OCI-LY3 (cell line): Measurements from ENCODE around the gene NEDD4L.

Experiments used
- EZH2phosphoT487 ChIP-seq: fragments of 200-600 bp; shearing (Covaris generic); IDR thresholded peaks from 2 replicates; pipeline ENCODE4 v1.6.1; 2018; ENCODE audit warnings: antibody characterized with exemption, mixed run types, low read depth
- TF ChIP-seq, protein P1 (sequence below): fragments of 200-600, 300-600 bp; sonication (generic); IDR thresholded peaks from 2 replicates; pipeline ENCODE4 v1.5.1; 2014; ENCODE audit warnings: antibody characterized with exemption, low read length, low read depth

DNA sequence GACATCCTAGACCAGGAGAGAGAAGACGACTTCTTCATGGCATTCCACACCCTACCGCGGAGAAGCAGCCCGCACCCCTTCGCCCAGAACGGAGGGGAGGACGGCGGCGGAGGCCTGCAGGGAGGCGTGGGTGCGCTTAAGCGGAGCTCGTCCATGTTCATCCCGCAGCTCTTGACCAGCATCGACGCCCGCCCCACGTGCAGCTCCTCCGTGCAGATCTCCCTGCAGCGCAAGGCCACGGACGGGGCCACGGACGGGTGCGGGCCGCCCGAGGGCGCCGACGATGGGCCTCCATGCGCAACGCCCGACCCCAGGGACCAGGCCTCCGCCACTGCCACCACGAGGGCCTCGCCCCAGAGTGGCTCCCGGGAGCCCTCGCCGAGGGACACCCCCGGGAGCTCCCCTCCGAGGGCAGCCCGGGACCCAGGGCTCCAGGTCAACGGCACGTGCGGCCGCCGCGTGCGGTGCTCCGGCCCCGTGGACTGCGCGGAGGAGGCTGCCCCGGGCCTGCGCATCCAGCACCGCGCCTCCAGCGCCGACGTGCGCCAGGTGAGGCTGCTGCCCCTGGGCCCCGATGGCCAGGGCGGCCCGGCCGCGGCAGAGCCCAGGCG is 211.8 kb downstream of the NEDD4L start:
- TF ChIP-seq, protein P1, sequence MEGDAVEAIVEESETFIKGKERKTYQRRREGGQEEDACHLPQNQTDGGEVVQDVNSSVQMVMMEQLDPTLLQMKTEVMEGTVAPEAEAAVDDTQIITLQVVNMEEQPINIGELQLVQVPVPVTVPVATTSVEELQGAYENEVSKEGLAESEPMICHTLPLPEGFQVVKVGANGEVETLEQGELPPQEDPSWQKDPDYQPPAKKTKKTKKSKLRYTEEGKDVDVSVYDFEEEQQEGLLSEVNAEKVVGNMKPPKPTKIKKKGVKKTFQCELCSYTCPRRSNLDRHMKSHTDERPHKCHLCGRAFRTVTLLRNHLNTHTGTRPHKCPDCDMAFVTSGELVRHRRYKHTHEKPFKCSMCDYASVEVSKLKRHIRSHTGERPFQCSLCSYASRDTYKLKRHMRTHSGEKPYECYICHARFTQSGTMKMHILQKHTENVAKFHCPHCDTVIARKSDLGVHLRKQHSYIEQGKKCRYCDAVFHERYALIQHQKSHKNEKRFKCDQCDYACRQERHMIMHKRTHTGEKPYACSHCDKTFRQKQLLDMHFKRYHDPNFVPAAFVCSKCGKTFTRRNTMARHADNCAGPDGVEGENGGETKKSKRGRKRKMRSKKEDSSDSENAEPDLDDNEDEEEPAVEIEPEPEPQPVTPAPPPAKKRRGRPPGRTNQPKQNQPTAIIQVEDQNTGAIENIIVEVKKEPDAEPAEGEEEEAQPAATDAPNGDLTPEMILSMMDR = no peak
- no peak for TF ChIP-seq EZH2phosphoT487
